ENCODE measurements around the gene SLC7A10.

The SLC7A10 gene

GRCh38 chr19:33254245-33254824, 28.7 kb upstream of the SLC7A10 start:
- DNase-seq (ENCODE audit: low read depth in 2 of 2), result no peak

GRCh38 chr19:33252971-33253370, 27.3 kb upstream of the SLC7A10 start:
- DNase-seq (ENCODE audit: low read depth in 2 of 2), result no peak

GRCh38 chr19:33252418-33252962, 26.8 kb upstream of the SLC7A10 start:
- DNase-seq (ENCODE audit: low read depth in 2 of 2), result no peak

GRCh38 chr19:33251526-33252090, 26.0 kb upstream of the SLC7A10 start:
- DNase-seq (ENCODE audit: low read depth in 2 of 2), result no peak

- DNase-seq (ENCODE audit: low read depth in 2 of 2), result no peak
Observed at GRCh38 chr19:33251076-33251475, 25.4 kb upstream of the SLC7A10 start.

- no peak for DNase-seq (ENCODE audit: low read depth in 2 of 2)
Observed at GRCh38 chr19:33250500-33250899, 24.9 kb upstream of the SLC7A10 start.

- no peak for DNase-seq (ENCODE audit: low read depth in 2 of 2)
Observed at GRCh38 chr19:33249740-33250366, 24.2 kb upstream of the SLC7A10 start.

- DNase-seq (ENCODE audit: low read depth in 2 of 2), result no peak
Observed at GRCh38 chr19:33248954-33249613, 23.4 kb upstream of the SLC7A10 start.

- DNase-seq (ENCODE audit: low read depth in 2 of 2), result no peak
Observed at GRCh38 chr19:33248553-33248953, 22.9 kb upstream of the SLC7A10 start.

- no peak for DNase-seq (ENCODE audit: low read depth in 2 of 2)
Observed at GRCh38 chr19:33248104-33248503, 22.5 kb upstream of the SLC7A10 start.

GRCh38 chr19:33247441-33247819, 21.8 kb upstream of the SLC7A10 start:
- no peak for DNase-seq (ENCODE audit: low read depth in 2 of 2)

GRCh38 chr19:33246709-33247440, 21.2 kb upstream of the SLC7A10 start:
- DNase-seq (ENCODE audit: low read depth in 2 of 2), result no peak

- DNase-seq (ENCODE audit: low read depth in 2 of 2), result no peak
Observed at GRCh38 chr19:33245948-33246708, 20.5 kb upstream of the SLC7A10 start.

GRCh38 chr19:33242911-33243310, 17.3 kb upstream of the SLC7A10 start:
- no peak for DNase-seq (ENCODE audit: low read depth in 2 of 2)

- DNase-seq (ENCODE audit: low read depth in 2 of 2), result no peak
Observed at GRCh38 chr19:33242131-33242530, 16.5 kb upstream of the SLC7A10 start.

GRCh38 chr19:33241530-33242101, 16.0 kb upstream of the SLC7A10 start:
- DNase-seq (ENCODE audit: low read depth in 2 of 2), result peak; percentile 4 to 53

GRCh38 chr19:33241091-33241529, 15.5 kb upstream of the SLC7A10 start:
- no peak for DNase-seq (ENCODE audit: low read depth in 2 of 2)

GRCh38 chr19:33240181-33240771, 14.6 kb upstream of the SLC7A10 start:
- no peak for DNase-seq (ENCODE audit: low read depth in 2 of 2)

GRCh38 chr19:33239223-33239975, 13.7 kb upstream of the SLC7A10 start:
- DNase-seq (ENCODE audit: low read depth in 2 of 2), result no peak
